Activated CD8-positive, alpha-beta memory T cell treated with anti-CD3 and anti-CD28 coated beads, Interleukin-2, amount 50 U/mL, for 24 hours (primary cell): ENCODE results near the gene ATN1.
A peak's percentile ranks its signal among the peaks of the same experiment; 100 is the strongest.

Experiments
- DNase-seq: peaks from one replicate; pipeline ENCODE4 v3.0.0-alpha.2; 2020; ENCODE audit errors: extremely low read depth

ATN1 gene

GRCh38 chr12:6925540-6926279 lies 2.0 kb upstream of the ATN1 start:
- no peak for DNase-seq

GRCh38 chr12:6928022-6928702 lies 403 bp downstream of the ATN1 start:
- DNase-seq: no peak

- no peak for DNase-seq
Measured at GRCh38 chr12:6928703-6929407, 1.1 kb downstream of the ATN1 start.

- no peak for DNase-seq
Measured at GRCh38 chr12:6929466-6930452, 2.0 kb downstream of the ATN1 start.

- no peak for DNase-seq
Measured at GRCh38 chr12:6932766-6933165, 5.0 kb downstream of the ATN1 start.

GRCh38 chr12:6934110-6934509 lies 6.4 kb downstream of the ATN1 start:
- DNase-seq: no peak

- DNase-seq: no peak
Measured at GRCh38 chr12:6935371-6936193, 7.8 kb downstream of the ATN1 start.

DNA sequence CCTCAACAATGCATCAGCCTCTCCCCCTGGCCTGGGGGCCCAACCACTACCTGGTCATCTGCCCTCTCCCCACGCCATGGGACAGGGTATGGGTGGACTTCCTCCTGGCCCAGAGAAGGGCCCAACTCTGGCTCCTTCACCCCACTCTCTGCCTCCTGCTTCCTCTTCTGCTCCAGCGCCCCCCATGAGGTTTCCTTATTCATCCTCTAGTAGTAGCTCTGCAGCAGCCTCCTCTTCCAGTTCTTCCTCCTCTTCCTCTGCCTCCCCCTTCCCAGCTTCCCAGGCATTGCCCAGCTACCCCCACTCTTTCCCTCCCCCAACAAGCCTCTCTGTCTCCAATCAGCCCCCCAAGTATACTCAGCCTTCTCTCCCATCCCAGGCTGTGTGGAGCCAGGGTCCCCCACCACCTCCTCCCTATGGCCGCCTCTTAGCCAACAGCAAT lies 8.5 kb downstream of the ATN1 start:
- DNase-seq: no peak

GRCh38 chr12:6936636-6937480 lies 9.1 kb downstream of the ATN1 start:
- no peak for DNase-seq

GRCh38 chr12:6937481-6938352 lies 10.0 kb downstream of the ATN1 start:
- peak; percentile 87 for DNase-seq

GRCh38 chr12:6938353-6939190 lies 10.8 kb downstream of the ATN1 start:
- DNase-seq: no peak

DNA sequence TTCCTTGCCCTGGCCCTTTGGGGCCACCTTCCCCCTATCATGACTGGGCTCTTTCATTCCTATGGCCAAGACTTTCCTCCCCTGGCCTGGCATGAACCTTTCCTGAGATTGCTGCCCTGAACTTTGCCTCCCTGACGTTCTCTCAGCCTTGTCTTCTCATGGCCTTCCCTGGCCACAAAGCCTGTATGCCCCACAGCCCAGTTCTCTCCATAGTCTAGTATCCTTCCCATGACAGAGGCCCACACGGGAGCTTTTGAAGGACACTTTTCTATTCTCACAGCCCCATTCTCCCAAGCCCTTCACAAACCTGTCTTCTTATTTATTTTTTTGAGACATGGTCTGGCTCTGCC lies 11.4 kb downstream of the ATN1 start:
- DNase-seq: no peak

DNA sequence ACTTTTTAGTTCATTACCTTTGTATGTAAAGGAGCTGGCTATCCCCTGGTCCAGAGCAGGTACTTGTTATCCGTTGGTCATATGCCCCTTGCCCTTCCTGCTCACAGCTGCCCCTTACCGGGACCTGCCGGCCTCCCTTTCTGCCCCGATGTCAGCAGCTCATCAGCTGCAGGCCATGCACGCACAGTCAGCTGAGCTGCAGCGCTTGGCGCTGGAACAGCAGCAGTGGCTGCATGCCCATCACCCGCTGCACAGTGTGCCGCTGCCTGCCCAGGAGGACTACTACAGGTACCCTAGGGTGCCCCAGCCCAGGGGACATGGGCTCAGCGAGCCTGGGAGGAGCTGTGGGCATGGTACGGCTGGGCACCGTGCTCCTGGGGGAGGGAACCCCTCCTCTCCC lies 13.5 kb downstream of the ATN1 start:
- DNase-seq: no peak

DNA sequence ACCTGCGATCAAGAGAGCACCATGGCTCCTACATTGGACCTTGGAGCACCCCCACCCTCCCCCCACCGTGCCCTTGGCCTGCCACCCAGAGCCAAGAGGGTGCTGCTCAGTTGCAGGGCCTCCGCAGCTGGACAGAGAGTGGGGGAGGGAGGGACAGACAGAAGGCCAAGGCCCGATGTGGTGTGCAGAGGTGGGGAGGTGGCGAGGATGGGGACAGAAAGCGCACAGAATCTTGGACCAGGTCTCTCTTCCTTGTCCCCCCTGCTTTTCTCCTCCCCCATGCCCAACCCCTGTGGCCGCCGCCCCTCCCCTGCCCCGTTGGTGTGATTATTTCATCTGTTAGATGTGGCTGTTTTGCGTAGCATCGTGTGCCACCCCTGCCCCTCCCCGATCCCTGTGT lies 14.0 kb downstream of the ATN1 start:
- DNase-seq: no peak

DNA sequence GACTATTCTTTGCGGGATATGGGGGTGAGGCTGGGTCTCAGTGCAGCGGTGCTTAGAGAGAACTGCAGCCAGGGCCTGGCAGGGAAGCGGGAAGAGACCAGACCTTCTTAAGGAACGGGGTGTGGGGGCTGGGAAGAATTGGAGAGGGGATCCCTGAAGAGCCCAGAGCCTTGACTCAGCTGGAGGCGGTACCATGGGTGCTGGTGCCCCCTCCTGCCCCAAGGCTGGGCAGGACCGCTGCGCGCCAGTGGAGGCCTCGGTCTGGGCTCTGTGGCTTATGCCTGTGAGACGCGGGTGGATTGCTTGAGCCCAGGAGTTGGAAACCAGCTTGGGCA lies 14.5 kb downstream of the ATN1 start:
- no peak for DNase-seq

DNA sequence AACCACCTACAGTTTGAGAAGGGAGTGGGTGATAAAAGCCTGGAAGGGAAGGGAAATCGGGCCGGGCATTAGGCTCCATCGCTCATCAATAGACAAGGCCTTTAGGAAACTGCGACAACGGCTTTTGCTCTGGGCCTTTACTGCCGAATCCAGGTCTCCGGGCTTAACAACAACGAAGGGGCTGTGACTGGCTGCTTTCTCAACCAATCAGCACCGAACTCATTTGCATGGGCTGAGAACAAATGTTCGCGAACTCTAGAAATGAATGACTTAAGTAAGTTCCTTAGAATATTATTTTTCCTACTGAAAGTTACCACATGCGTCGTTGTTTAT lies 15.6 kb downstream of the ATN1 start:
- no peak for DNase-seq

DNA sequence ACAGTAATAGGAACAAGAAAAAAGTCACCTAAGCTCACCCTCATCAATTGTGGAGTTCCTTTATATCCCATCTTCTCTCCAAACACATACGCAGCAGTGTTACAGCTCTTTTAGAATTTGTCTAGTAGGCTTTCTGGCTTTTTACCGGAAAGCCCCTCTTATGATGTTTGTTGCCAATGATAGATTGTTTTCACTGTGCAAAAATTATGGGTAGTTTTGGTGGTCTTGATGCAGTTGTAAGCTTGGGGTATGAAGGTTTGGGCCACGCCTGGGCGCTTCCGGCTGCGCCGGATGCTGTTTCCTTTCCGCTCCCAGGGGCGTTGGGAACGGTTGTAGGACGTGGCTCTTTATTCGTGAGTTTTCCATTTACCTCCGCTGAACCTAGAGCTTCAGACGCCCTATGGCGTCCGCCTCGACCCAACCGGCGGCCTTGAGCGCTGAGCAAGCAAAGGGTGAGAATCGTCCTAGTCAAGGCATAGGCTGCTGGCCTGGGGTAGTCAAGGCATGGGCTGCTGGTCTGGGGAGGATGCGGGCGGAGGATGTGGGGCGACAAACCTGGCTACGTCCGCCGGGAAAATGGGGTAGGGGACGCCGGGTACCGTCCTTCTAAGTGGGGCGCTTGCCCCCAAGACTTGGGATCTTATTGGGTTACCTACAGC lies 16.1 kb downstream of the ATN1 start, which contains the start of the genes C12orf57 and RNU7-1:
TSS of gene C12orf57 (plus strand) at position 301 of the 659 bp plus-strand sequence. CDS start at position 401, 100 bp downstream.
TSS of gene RNU7-1 (plus strand) at position 95 of the 659 bp plus-strand sequence.
- no peak for DNase-seq
